ENCODE results near the gene ZFP3. TPM values are rescaled to one million over a fixed set of nuclear protein-coding genes. Genes with fewer than 3 reads are reported as not detected.
"Not testable (repeated sequence)": the region's sequence is repeated elsewhere in the genome, so short reads cannot be mapped to it uniquely, and the experiment has no call there.

ZFP3 gene
- total RNA-seq, 2 donors from 2014 or later = 2.5 to 3.6 TPM

DNA sequence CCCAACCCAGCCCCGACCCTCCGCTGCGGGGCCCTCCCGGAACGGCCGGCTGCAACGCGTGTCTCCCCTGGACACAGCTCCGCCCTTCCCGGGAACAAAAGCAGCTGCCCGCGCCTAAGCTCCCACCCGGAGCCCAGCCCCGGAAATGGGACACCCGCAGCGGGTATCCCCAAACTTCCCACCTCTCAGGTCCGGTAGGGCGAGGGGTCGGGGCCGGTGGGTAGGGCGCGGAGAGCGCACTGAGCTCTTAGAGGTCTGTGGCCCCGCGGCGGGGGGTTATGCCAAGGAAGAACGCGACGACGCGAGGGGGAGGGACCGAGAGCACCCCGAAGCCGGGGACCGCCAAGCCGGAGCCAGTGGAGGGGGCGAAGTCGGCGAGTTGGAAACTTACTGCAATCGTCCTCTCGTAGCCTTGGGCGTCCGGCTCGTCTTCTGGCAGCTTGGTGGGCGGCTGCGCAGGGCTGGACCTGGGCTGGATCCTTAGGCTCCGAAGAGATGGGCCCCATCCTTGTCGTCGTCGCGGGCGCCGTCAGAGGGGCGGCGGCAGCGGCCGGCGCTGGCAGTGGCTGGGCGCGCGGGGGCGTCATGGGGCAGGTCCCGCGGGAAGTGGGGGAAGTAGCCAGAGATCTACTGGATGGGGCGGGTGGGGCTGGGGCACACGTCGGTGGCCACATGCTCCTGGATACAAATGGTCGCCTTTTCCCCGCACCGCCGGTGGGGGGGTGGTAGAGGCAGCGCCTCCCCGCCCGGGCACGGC, 44.5 kb downstream of the ZFP3 start:
- peaks cover 9% of the 10 kb centered on the region for H3K36me3 Mint-ChIP-seq (ENCODE audit: low read depth)
- DNase-seq (no peak), ATAC-seq (peak; percentile 48)
- peaks cover 4% of the 10 kb centered on the region for H3K4me1 Mint-ChIP-seq
- H3K27me3 Mint-ChIP-seq = peaks cover 67% of the 10 kb centered on the region
- no peak overlapping the region for H3K27ac Mint-ChIP-seq
- no peak overlapping the region for H3K4me3 Mint-ChIP-seq
- H3K9me3 ChIP-seq (ENCODE audit: control insufficient read depth, low read length, poor library complexity, severe bottlenecking) = no peaks in the 10 kb centered on the region

DNA sequence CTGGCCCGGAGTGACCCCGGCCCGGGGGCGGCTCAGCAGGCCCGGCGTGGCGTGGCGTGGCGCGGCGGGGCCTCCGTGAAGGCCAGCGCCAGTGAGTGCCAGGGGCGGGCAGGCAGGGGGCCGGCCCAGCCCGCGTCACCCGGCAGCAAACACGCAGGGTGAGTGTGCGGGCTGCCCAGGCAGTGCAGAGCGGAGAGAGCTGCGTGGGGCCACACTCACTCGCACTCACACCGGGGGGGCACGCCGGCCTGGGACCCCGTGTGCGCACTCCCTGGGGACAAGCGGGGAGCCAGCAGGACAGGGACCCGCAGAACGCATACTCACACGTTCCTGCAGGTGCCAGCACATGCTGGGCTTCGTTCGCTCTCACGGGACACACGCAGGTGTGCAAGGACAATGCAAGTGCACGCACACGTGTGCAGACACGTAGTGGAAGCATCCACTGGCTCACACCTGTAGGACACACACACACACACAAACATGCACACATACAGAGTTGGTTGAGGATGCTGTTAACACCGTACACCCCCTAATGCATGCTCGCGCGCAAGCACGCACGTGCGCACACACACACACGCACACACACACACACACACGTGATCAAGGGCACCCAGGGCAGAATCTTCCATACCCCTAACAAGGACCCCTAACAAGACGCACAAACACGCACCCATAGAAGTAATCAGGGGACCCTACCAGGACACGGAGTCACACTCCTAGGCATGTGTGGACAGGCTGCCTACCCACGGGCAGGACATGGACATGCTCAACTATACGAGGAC, 45.3 kb downstream of the ZFP3 start:
- no peak overlapping the region for H3K27ac Mint-ChIP-seq
- ATAC-seq (no peak), DNase-seq (no peak)
- peaks cover 7% of the 10 kb centered on the region for H3K36me3 Mint-ChIP-seq (ENCODE audit: low read depth)
- no peaks in the 10 kb centered on the region for H3K9me3 ChIP-seq (ENCODE audit: control insufficient read depth, low read length, poor library complexity, severe bottlenecking)
- peaks cover 4% of the 10 kb centered on the region for H3K4me1 Mint-ChIP-seq
- peak overlapping the region; percentile 9 for H3K4me3 Mint-ChIP-seq
- peaks cover 61% of the 10 kb centered on the region for H3K27me3 Mint-ChIP-seq

DNA sequence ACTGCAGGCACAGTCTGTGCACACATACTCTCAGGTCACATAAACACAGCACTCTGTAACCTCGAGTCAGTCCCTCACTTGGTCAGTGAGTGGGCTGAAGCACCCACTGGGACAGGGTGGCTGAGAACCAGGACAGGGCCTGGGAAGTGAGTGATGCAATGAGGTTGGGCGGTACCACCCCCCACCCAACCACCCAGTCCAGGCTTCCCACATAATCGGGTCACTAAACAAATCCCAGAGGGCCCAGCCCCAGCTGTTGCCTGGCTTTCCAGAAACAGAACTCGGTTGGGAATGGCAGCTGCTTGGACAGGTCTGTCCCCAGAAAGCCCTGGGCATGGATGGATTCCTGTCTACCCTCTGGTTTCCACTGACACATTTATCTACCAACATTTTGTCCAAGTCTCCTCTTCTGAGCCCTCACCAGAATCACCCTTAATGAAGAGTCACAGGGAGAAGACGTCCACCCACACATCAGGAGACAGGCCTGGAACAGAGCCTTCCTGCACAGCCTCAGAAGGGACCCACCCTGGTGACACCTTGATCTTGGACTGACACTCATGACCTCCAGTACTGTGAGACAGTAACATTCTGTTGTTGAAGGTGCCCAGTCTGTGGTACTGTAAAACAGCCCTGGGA, 46.0 kb downstream of the ZFP3 start:
- H3K9me3 ChIP-seq (ENCODE audit: control insufficient read depth, low read length, poor library complexity, severe bottlenecking); H3K27ac Mint-ChIP-seq; H3K4me3 Mint-ChIP-seq; ATAC-seq; DNase-seq; H3K36me3 Mint-ChIP-seq (ENCODE audit: low read depth); H3K4me1 Mint-ChIP-seq: not testable (repeated sequence)
- peaks cover 58% of the 10 kb centered on the region for H3K27me3 Mint-ChIP-seq

GRCh38 chr17:5124896-5125295, 46.6 kb downstream of the ZFP3 start:
- not testable (repeated sequence) for DNase-seq; H3K9me3 ChIP-seq (ENCODE audit: control insufficient read depth, low read length, poor library complexity, severe bottlenecking); H3K4me1 Mint-ChIP-seq; H3K27ac Mint-ChIP-seq; H3K4me3 Mint-ChIP-seq; ATAC-seq; H3K36me3 Mint-ChIP-seq (ENCODE audit: low read depth)
- peaks cover 56% of the 10 kb centered on the region for H3K27me3 Mint-ChIP-seq

DNA sequence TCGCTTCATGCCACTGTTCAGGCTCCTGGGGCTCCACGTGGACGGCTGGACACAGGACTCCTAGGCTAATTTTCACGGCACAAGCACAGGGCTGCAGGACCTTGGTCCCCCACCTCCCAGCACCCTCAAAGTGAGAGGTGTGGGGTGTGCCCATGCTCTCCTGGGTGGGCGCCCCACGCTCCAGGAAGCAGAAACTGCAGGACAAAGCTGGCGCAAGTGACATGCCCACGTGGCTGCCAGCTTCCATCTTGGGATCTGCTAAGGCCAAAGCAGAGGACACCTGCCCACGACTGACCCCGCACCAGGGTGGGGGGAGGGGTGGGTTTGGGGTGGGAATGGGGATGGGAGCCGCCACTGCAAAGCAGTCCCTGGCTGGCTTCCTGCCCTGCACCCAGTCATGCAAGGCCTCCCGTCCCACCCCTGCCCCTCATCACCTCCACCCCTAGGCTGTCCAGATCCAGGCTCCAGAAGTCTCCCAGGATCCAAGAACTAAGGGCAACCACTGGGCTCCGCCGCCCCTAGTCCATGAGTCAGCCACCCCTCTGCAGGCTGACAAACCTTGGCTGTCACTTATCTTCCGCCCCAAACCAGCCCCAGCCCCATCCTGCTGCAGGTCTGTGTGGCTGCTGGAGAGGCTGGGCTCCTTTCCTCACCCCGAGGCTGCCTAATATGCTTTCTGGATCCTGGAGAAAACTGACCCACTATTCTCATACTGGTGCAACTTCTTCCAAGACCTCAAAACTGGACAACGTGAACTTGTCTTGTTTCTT, 48.6 kb downstream of the ZFP3 start:
- no peak overlapping the region for H3K4me3 Mint-ChIP-seq
- ATAC-seq (no peak), DNase-seq (no peak)
- peaks cover 2% of the 10 kb centered on the region for H3K4me1 Mint-ChIP-seq
- H3K27me3 Mint-ChIP-seq = peaks cover 36% of the 10 kb centered on the region
- peaks cover 4% of the 10 kb centered on the region for H3K36me3 Mint-ChIP-seq (ENCODE audit: low read depth)
- H3K9me3 ChIP-seq (ENCODE audit: control insufficient read depth, low read length, poor library complexity, severe bottlenecking) = no peaks in the 10 kb centered on the region
- no peak overlapping the region for H3K27ac Mint-ChIP-seq

- H3K4me3 Mint-ChIP-seq = no peak overlapping the region
- H3K36me3 Mint-ChIP-seq (ENCODE audit: low read depth) = peaks cover 4% of the 10 kb centered on the region
- ATAC-seq (no peak), DNase-seq (no peak)
- no peak overlapping the region for H3K27ac Mint-ChIP-seq
- no peaks in the 10 kb centered on the region for H3K9me3 ChIP-seq (ENCODE audit: control insufficient read depth, low read length, poor library complexity, severe bottlenecking)
- H3K4me1 Mint-ChIP-seq = no peaks in the 10 kb centered on the region
- peaks cover 32% of the 10 kb centered on the region for H3K27me3 Mint-ChIP-seq
Observed at GRCh38 chr17:5127910-5128309, 49.6 kb downstream of the ZFP3 start.

DNA sequence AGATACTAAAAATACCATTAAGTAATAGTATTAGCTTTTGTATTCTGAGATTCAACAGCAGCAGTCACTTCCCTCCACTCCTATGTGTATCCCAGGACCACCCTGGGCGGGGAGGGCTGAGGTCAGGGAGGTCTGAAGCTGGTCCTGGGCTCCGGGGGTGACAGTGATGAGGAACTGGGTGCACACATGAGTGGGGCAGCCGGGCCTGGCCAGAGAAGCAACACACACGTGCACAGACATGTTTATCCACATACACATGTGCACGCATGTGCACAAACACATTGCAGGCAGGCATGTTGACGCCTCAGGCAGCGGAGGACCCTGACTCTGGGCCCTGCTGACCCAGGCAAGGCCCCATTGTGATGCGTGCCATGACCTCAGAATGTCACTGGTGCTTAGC, 50.1 kb downstream of the ZFP3 start:
- H3K36me3 Mint-ChIP-seq (ENCODE audit: low read depth) = not testable (repeated sequence)

DNA sequence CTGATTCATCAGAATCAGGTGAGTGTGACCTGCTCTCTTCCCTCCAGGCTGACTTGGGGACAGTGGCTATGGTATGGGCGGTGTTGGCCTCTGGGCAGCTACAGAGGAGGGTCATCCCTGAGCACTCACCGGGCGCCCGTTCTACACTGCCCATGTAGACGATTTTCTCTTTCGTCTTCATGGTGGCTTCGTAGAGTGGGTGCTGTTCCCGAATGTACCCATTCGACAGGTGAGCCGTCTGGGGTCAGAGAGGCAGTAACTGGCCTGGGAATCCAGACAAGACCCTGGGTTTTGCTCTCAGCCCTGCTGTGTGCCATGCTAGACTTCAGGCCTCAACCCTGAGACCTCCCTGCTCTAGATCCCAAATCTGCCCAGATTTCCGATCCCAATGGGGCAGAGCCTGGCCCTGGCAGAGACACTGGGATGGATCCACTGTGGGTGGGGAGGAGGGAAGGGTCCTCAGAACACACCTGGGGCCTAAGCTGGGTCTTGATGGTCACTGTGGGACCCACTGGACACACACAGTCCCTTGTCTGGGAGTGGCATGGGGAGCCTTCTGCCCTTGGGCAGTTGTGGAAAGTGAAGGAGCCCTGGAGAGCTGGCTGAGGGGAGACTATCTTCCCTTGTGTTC, 50.8 kb downstream of the ZFP3 start:
- no peak for DNase-seq
- peaks cover 4% of the 10 kb centered on the region for H3K36me3 Mint-ChIP-seq (ENCODE audit: low read depth)
- H3K27ac Mint-ChIP-seq = no peak overlapping the region
- no peak overlapping the region for H3K4me3 Mint-ChIP-seq
- peaks cover 31% of the 10 kb centered on the region for H3K27me3 Mint-ChIP-seq
- H3K4me1 Mint-ChIP-seq = peaks cover 2% of the 10 kb centered on the region
- no peaks in the 10 kb centered on the region for H3K9me3 ChIP-seq (ENCODE audit: control insufficient read depth, low read length, poor library complexity, severe bottlenecking)
- ATAC-seq = no peak

More for the DNA sequence above, 50.1 kb downstream of the ZFP3 start:
- not testable (repeated sequence) for DNase-seq; H3K27ac Mint-ChIP-seq; ATAC-seq; H3K4me3 Mint-ChIP-seq; H3K9me3 ChIP-seq (ENCODE audit: control insufficient read depth, low read length, poor library complexity, severe bottlenecking); H3K4me1 Mint-ChIP-seq
- H3K27me3 Mint-ChIP-seq = peaks cover 32% of the 10 kb centered on the region

- not testable (repeated sequence) for H3K4me3 Mint-ChIP-seq; H3K27ac Mint-ChIP-seq; H3K36me3 Mint-ChIP-seq (ENCODE audit: low read depth); ATAC-seq; DNase-seq; H3K4me1 Mint-ChIP-seq; H3K9me3 ChIP-seq (ENCODE audit: control insufficient read depth, low read length, poor library complexity, severe bottlenecking)
- H3K27me3 Mint-ChIP-seq = peaks cover 30% of the 10 kb centered on the region
Observed at GRCh38 chr17:5129770-5130169, 51.5 kb downstream of the ZFP3 start.

DNA sequence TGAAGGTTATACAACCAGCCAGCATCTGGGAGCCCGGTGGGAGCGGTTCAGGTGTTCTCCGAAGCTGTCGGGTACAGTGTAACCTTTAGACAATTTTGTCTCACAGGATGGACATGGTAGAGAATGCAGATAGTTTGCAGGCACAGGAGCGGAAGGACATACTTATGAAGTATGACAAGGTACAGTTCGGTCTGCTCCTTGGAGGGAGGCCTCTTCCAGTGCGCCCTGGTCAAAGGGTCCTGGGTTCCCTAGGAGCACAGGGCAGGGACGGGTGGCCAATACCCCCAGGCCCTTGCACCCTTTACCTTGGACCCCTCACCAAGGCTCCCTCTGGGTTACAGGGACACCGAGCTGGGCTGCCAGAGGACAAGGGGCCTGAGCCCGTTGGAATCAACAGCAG, 52.0 kb downstream of the ZFP3 start:
- not testable (repeated sequence) for H3K36me3 Mint-ChIP-seq (ENCODE audit: low read depth); H3K9me3 ChIP-seq (ENCODE audit: control insufficient read depth, low read length, poor library complexity, severe bottlenecking); DNase-seq; H3K27ac Mint-ChIP-seq; H3K4me1 Mint-ChIP-seq; H3K4me3 Mint-ChIP-seq; ATAC-seq
- H3K27me3 Mint-ChIP-seq = peaks cover 29% of the 10 kb centered on the region

DNA sequence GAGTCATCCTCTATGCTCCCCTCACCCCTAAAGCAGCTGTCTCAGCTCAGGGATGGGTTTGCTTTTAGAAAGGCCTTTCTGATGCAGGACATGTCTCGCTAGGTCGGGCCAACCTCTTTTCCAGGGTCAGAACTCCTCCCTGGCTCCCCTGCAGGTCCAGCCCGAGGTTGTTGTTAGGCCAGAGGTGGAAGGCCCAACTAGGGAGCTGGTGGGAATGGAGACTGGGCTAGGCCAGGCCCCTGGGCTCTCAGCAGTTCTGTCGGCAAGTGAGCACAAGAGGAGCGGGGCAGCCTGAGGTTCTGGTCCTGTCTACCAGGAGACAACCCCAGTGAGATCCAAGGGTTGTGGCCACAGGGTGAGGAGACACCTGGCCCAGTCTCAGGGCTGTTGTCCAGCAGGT, 52.4 kb downstream of the ZFP3 start:
- H3K36me3 Mint-ChIP-seq (ENCODE audit: low read depth); ATAC-seq; H3K27ac Mint-ChIP-seq; H3K4me1 Mint-ChIP-seq; H3K9me3 ChIP-seq (ENCODE audit: control insufficient read depth, low read length, poor library complexity, severe bottlenecking); DNase-seq; H3K4me3 Mint-ChIP-seq: not testable (repeated sequence)
- peaks cover 28% of the 10 kb centered on the region for H3K27me3 Mint-ChIP-seq

GRCh38 chr17:5131146-5131715, 53.0 kb downstream of the ZFP3 start:
- ATAC-seq (no peak), DNase-seq (no peak)
- no peak overlapping the region for H3K27ac Mint-ChIP-seq
- H3K36me3 Mint-ChIP-seq (ENCODE audit: low read depth) = peaks cover 2% of the 10 kb centered on the region
- no peaks in the 10 kb centered on the region for H3K9me3 ChIP-seq (ENCODE audit: control insufficient read depth, low read length, poor library complexity, severe bottlenecking)
- peaks cover 23% of the 10 kb centered on the region for H3K27me3 Mint-ChIP-seq
- H3K4me3 Mint-ChIP-seq = no peak overlapping the region
- peaks cover 4% of the 10 kb centered on the region for H3K4me1 Mint-ChIP-seq

All from T-helper 17 cell (primary cell).